MCF 10A (cell line): ENCODE measurements around the gene MAPK11. TPM values are rescaled to one million over a fixed set of nuclear protein-coding genes. Genes with fewer than 3 reads are reported as not detected.

ENCODE experiments used
- BruUV-seq: library from RNA; stranded (reverse); fragments of 400-500 nt; replicated peaks from 2 replicates; lab custom pipeline; 2021; lab: Mats Ljungman, UMichigan
- CTCF ChIA-PET: fragments of 300-600 bp; sonication (Branson Sonifier 250); formaldehyde crosslinking; extraction: SDS; loops from one replicate; lab custom pipeline; 2021; ENCODE audit warnings: antibody characterized with exemption, inconsistent platforms; lab: Yijun Ruan, JAX
- POLR2A ChIA-PET: fragments of 300-600, 350-650 bp; sonication (Branson Sonifier 250); formaldehyde crosslinking; extraction: SDS; loops from one replicate; lab custom pipeline; 2020; ENCODE audit warnings: antibody characterized with exemption, inconsistent platforms; lab: Yijun Ruan, JAX
- DNase-seq: peaks from one replicate; pipeline ENCODE4 v3.0.0-alpha.2; 2018; ENCODE audit not compliant: unreplicated experiment
- H3K27ac Mint-ChIP-seq: one replicate; pipeline ENCODE4 v1.8.0; 2022; ENCODE audit warnings: mild to moderate bottlenecking, low read depth, mixed read lengths; ENCODE audit not compliant: unreplicated experiment
- H3K27me3 Mint-ChIP-seq: one replicate; pipeline ENCODE4 v1.8.0; 2022; ENCODE audit warnings: mixed read lengths; ENCODE audit not compliant: insufficient read depth, unreplicated experiment
- H3K36me3 Mint-ChIP-seq: one replicate; pipeline ENCODE4 v1.8.0; 2022; ENCODE audit warnings: mild to moderate bottlenecking, moderate library complexity, mixed read lengths; ENCODE audit not compliant: insufficient read depth, unreplicated experiment
- H3K4me1 Mint-ChIP-seq: one replicate; pipeline ENCODE4 v1.8.0; 2022; ENCODE audit warnings: mixed read lengths; ENCODE audit not compliant: insufficient read depth, unreplicated experiment
- H3K4me3 Mint-ChIP-seq: one replicate; pipeline ENCODE4 v1.8.0; 2022; ENCODE audit warnings: mild to moderate bottlenecking, moderate library complexity, mixed read lengths; ENCODE audit not compliant: unreplicated experiment
- H3K9me3 Mint-ChIP-seq: one replicate; pipeline ENCODE4 v1.8.0; 2022; ENCODE audit warnings: mixed read lengths; ENCODE audit not compliant: unreplicated experiment
- intact Hi-C: fragments of 100-400 bp; cut with micrococcal nuclease; formaldehyde crosslinking; loops from 2 replicates; pipeline ENCODE4 v1.14.1; 2022
- total RNA-seq: library from RNA; stranded (reverse); gene quantifications from 2 replicates; pipeline ENCODE4 v1.2.3, GENCODE V29; 2022
- TF ChIP-seq, protein P1 (sequence below): fragments of 200-600 bp; IDR thresholded peaks from one replicate; pipeline ENCODE4 v1.8.0; 2022; ENCODE audit warnings: antibody characterized with exemption, mild to moderate bottlenecking; ENCODE audit not compliant: unreplicated experiment

Gene MAPK11
- total RNA-seq, 1 experiment from 2014 or later, result 10.4 TPM

DNA sequence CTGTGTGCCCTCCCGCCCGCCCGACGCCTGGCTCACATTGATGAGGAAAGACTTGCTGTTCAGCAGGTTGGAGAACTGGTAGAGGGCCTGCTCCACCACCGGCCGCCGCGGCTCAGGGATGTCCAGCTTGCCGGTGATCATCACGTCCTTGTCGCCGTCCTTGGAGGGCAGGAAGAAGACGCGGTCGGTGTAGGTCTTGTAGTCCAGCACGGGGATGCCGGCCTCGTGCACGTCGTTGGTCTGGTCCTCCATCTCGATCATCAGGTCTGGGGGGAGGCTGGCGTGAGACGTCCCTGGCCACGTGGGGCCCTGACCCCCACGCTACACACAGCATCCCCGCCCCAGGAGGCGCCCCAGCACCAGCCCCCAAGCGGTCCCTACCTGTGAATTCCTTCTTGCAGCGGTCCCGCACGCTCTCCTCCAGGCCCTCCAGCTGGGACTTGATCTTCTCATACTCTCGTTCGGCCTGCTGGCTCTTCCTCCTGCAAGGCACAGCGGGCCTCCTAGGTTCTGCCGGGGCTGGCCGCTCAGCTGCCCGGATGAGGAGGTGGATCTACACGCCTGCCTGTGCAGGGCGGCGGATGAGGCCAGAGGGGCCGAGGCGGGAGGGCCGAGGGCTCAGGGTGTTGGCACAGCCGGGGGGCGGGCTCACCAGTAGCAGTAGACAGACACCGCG is 10.7 kb upstream of the MAPK11 start:
- no peak overlapping the region for H3K4me3 Mint-ChIP-seq
- intact Hi-C loops, result no loop called here
- H3K9me3 Mint-ChIP-seq, result no peaks in the 10 kb centered on the region
- ChIA-PET POLR2A (interaction anchor here (1.5 to 2.9 kb wide), 2 partner anchors 13 to 24 kb away, joined by 3 to 22 read pairs; no protein-coding TSS in a partner anchor), CTCF (interaction anchor here (1.1 to 1.7 kb wide), 2 partner anchors 9 to 61 kb away, joined by 3 to 5 read pairs; no protein-coding TSS in a partner anchor)
- peaks cover 86% of the 10 kb centered on the region for H3K36me3 Mint-ChIP-seq
- TSS peak; percentile 47 for BruUV-seq
- no peak overlapping the region for H3K27ac Mint-ChIP-seq
- H3K4me1 Mint-ChIP-seq, result peaks cover 4% of the 10 kb centered on the region
- DNase-seq, result no peak
- H3K27me3 Mint-ChIP-seq, result no peaks in the 10 kb centered on the region
- TF ChIP-seq, protein P1, sequence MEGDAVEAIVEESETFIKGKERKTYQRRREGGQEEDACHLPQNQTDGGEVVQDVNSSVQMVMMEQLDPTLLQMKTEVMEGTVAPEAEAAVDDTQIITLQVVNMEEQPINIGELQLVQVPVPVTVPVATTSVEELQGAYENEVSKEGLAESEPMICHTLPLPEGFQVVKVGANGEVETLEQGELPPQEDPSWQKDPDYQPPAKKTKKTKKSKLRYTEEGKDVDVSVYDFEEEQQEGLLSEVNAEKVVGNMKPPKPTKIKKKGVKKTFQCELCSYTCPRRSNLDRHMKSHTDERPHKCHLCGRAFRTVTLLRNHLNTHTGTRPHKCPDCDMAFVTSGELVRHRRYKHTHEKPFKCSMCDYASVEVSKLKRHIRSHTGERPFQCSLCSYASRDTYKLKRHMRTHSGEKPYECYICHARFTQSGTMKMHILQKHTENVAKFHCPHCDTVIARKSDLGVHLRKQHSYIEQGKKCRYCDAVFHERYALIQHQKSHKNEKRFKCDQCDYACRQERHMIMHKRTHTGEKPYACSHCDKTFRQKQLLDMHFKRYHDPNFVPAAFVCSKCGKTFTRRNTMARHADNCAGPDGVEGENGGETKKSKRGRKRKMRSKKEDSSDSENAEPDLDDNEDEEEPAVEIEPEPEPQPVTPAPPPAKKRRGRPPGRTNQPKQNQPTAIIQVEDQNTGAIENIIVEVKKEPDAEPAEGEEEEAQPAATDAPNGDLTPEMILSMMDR, result no peak

DNA sequence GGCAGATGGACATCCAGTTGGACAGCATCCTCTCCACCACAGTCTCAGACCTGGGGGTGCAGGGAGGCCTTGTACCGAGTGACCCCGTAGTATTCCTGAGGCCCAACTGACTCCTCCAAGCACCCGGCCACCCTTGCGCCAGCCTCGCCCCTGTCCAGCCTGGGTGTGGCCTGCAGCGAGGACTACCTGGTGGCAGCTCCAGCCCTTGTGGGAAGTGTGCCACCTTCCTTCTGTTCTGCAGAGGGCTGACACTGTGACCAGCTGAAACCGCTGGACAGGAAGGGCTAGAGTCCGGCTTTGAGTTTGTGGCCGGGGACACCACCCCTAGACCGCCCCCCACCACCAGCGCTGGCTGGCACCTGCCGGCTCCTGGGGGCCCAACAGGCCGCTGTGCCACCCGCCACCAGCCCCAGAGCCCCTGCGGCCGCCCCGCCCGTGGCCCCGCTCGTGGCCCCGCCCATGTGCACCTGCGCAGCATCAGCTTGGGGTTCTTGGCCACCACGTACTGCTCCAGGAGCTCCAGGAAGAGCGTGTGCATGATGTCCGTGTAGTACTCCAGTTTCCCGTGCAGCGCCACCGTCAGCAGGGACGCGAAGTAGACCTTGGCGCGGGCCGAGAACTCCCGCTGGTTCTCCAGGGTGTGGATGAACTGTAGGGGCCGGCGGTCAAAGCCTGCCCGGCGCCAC is 10.0 kb upstream of the MAPK11 start:
- H3K27ac Mint-ChIP-seq, result no peak overlapping the region
- TF ChIP-seq, protein P1, result no peak
- peaks cover 87% of the 10 kb centered on the region for H3K36me3 Mint-ChIP-seq
- H3K4me1 Mint-ChIP-seq, result peaks cover 4% of the 10 kb centered on the region
- BruUV-seq, result no TSS peak
- ChIA-PET CTCF (interaction anchor here (0.9 kb wide), 1 partner anchor 13 kb away, joined by 3 read pairs; no protein-coding TSS in a partner anchor), POLR2A (interaction anchor here (1.3 to 1.5 kb wide), 2 partner anchors 25 to 46 kb away, joined by 3 read pairs; partner anchors contain the start of gene DENND6B)
- no peaks in the 10 kb centered on the region for H3K9me3 Mint-ChIP-seq
- DNase-seq, result no peak
- no peaks in the 10 kb centered on the region for H3K27me3 Mint-ChIP-seq
- intact Hi-C loops, result no loop called here
- no peak overlapping the region for H3K4me3 Mint-ChIP-seq

GRCh38 chr22:50278956-50279619 is 8.9 kb upstream of the MAPK11 start:
- peaks cover 6% of the 10 kb centered on the region for H3K4me1 Mint-ChIP-seq
- TF ChIP-seq, protein P1, result no peak
- no peak overlapping the region for H3K4me3 Mint-ChIP-seq
- POLR2A ChIA-PET, result interaction anchor here (1.3 to 1.5 kb wide), 2 partner anchors 26 to 47 kb away, joined by 3 read pairs; partner anchors contain the start of gene DENND6B
- H3K27me3 Mint-ChIP-seq, result no peaks in the 10 kb centered on the region
- intact Hi-C loops, result no loop called here
- DNase-seq, result no peak
- CTCF ChIA-PET, result interaction anchor here (0.5 to 0.9 kb wide), 3 partner anchors 14 to 63 kb away, joined by 3 to 4 read pairs (median 3); no protein-coding TSS in a partner anchor
- no peaks in the 10 kb centered on the region for H3K9me3 Mint-ChIP-seq
- BruUV-seq, result no TSS peak
- H3K27ac Mint-ChIP-seq, result no peak overlapping the region
- peaks cover 92% of the 10 kb centered on the region for H3K36me3 Mint-ChIP-seq

GRCh38 chr22:50278461-50278860 is 8.3 kb upstream of the MAPK11 start:
- intact Hi-C loops, result no loop called here
- CTCF ChIA-PET, result interaction anchor here (0.5 kb wide), 1 partner anchor 63 kb away, joined by 4 read pairs; no protein-coding TSS in a partner anchor

More at GRCh38 chr22:50278461-50278860, 8.3 kb upstream of the MAPK11 start:
- POLR2A ChIA-PET, result interaction anchor here (1.5 kb wide), 1 partner anchor 27 kb away, joined by 3 read pairs; no protein-coding TSS in a partner anchor
- no peak for DNase-seq
- TF ChIP-seq, protein P1, result no peak
- peaks cover 10% of the 10 kb centered on the region for H3K4me1 Mint-ChIP-seq
- H3K9me3 Mint-ChIP-seq, result no peaks in the 10 kb centered on the region
- H3K36me3 Mint-ChIP-seq, result peaks cover 92% of the 10 kb centered on the region
- H3K27ac Mint-ChIP-seq, result no peak overlapping the region
- no peak overlapping the region for H3K4me3 Mint-ChIP-seq
- no peaks in the 10 kb centered on the region for H3K27me3 Mint-ChIP-seq
- BruUV-seq, result no TSS peak
